Stomach (tissue), 4 donors: ENCODE measurements around the gene TNFRSF21.

Experiments
- CTCF ChIP-seq, 7 experiments: fragments of 450-650 bp in 4 of 7; fragments of 200-600 bp in 3 of 7; sonication (generic) in 3 of 7; IDR thresholded peaks; one replicate each; pipeline ENCODE4 v1.5.1; 2016 to 2019; ENCODE audit warnings: antibody characterized with exemption in 7 of 7, control low read depth in 2 of 7, mild to moderate bottlenecking in 1 of 7
- EP300 ChIP-seq: sonication (generic); formaldehyde crosslinking; IDR thresholded peaks from one replicate; pipeline ENCODE4 v1.6.1; 2017; ENCODE audit warnings: antibody characterized with exemption

- no peak for TF ChIP-seq CTCF (IDR thresholded peaks at IDR 0.05)
- TF ChIP-seq EP300 = no peak
Measured at GRCh38 chr6:47298475-47298874, 11.2 kb downstream of the TNFRSF21 start.
